ENCODE measurements around the gene S100PBP.

The S100PBP gene

GRCh38 chr1:32878183-32878582, 60.7 kb downstream of the S100PBP start:
- no peaks in the 10 kb centered on the region for H3K4me1 Mint-ChIP-seq (ENCODE audit: low read depth)
- no peaks in the 10 kb centered on the region for H3K36me3 Mint-ChIP-seq (ENCODE audit: low read depth)
- H3K27me3 Mint-ChIP-seq = peaks cover 22% of the 10 kb centered on the region
- no peaks in the 10 kb centered on the region for H3K9me3 Mint-ChIP-seq
- H3K27ac Mint-ChIP-seq = no peak overlapping the region
- H3K4me3 Mint-ChIP-seq = no peak overlapping the region

DNA sequence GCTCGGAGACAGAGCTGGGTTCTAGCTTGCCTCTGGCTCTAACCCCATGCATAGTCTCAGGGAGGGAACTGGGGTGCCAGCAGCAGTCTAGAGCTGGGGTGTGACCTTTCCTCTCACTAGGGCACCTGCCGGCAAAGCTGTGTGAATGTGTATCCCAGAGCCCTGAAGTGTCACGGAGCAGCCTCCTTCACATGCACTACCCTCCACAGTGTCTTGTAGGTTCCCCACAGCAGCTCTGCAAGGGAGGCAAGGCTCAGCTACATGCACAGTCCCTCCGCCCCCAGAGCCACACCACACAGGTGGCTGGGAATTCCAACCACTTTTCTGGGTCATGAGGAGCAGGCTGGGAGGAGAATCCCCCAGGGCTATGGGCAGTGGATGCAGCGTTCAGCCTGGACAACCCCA, 61.2 kb downstream of the S100PBP start:
- H3K9me3 Mint-ChIP-seq = no peaks in the 10 kb centered on the region
- peaks cover 26% of the 10 kb centered on the region for H3K27me3 Mint-ChIP-seq
- no peaks in the 10 kb centered on the region for H3K4me1 Mint-ChIP-seq (ENCODE audit: low read depth)
- H3K27ac Mint-ChIP-seq = no peak overlapping the region
- H3K36me3 Mint-ChIP-seq (ENCODE audit: low read depth) = no peaks in the 10 kb centered on the region
- H3K4me3 Mint-ChIP-seq = no peak overlapping the region

- H3K27me3 Mint-ChIP-seq = peaks cover 30% of the 10 kb centered on the region
- no peaks in the 10 kb centered on the region for H3K4me1 Mint-ChIP-seq (ENCODE audit: low read depth)
- no peak overlapping the region for H3K27ac Mint-ChIP-seq
These were observed 63.8 kb downstream of the S100PBP start for GRCh38 chr1:32881291-32881690.

GRCh38 chr1:32881871-32882850, 64.7 kb downstream of the S100PBP start:
- no peaks in the 10 kb centered on the region for H3K9me3 Mint-ChIP-seq

More at GRCh38 chr1:32881291-32881690, 63.8 kb downstream of the S100PBP start:
- no peak overlapping the region for H3K4me3 Mint-ChIP-seq
- H3K36me3 Mint-ChIP-seq (ENCODE audit: low read depth) = no peaks in the 10 kb centered on the region
- H3K9me3 Mint-ChIP-seq = no peaks in the 10 kb centered on the region

GRCh38 chr1:32883338-32884031, 66.0 kb downstream of the S100PBP start:
- H3K4me1 Mint-ChIP-seq (ENCODE audit: low read depth) = no peaks in the 10 kb centered on the region
- no peak overlapping the region for H3K4me3 Mint-ChIP-seq
- no peaks in the 10 kb centered on the region for H3K9me3 Mint-ChIP-seq
- no peak overlapping the region for H3K27ac Mint-ChIP-seq
- peaks cover 39% of the 10 kb centered on the region for H3K27me3 Mint-ChIP-seq
- H3K36me3 Mint-ChIP-seq (ENCODE audit: low read depth) = no peaks in the 10 kb centered on the region

More at GRCh38 chr1:32881871-32882850, 64.7 kb downstream of the S100PBP start:
- peaks cover 33% of the 10 kb centered on the region for H3K27me3 Mint-ChIP-seq
- no peak overlapping the region for H3K27ac Mint-ChIP-seq
- H3K4me1 Mint-ChIP-seq (ENCODE audit: low read depth) = no peaks in the 10 kb centered on the region
- no peak overlapping the region for H3K4me3 Mint-ChIP-seq
- H3K36me3 Mint-ChIP-seq (ENCODE audit: low read depth) = no peaks in the 10 kb centered on the region

DNA sequence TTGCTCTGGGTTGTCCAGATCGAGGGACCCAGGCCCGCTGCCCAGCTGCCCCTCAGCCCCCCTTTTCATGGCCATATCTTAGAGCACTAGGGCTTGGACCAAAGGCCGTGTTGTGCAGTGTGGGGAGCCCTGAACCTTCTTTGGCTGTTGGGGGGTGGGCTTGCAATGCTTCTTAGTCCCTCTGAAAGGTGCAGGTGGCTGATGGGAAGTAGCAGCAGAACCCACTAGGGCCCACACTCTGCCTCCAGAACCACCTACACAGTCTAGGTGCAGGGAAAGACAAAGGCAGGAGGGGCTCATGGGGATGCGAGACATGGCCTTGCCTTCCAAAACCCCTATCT, 66.5 kb downstream of the S100PBP start:
- H3K4me1 Mint-ChIP-seq (ENCODE audit: low read depth) = no peaks in the 10 kb centered on the region
- peaks cover 41% of the 10 kb centered on the region for H3K27me3 Mint-ChIP-seq
- no peaks in the 10 kb centered on the region for H3K9me3 Mint-ChIP-seq
- no peaks in the 10 kb centered on the region for H3K36me3 Mint-ChIP-seq (ENCODE audit: low read depth)
- H3K4me3 Mint-ChIP-seq = no peak overlapping the region
- H3K27ac Mint-ChIP-seq = no peak overlapping the region

- no peak overlapping the region for H3K4me3 Mint-ChIP-seq
- H3K4me1 Mint-ChIP-seq (ENCODE audit: low read depth) = no peaks in the 10 kb centered on the region
- peaks cover 48% of the 10 kb centered on the region for H3K27me3 Mint-ChIP-seq
- no peaks in the 10 kb centered on the region for H3K36me3 Mint-ChIP-seq (ENCODE audit: low read depth)
- H3K27ac Mint-ChIP-seq = no peak overlapping the region
- H3K9me3 Mint-ChIP-seq = no peaks in the 10 kb centered on the region
These were observed 67.3 kb downstream of the S100PBP start for GRCh38 chr1:32884726-32885125.

GRCh38 chr1:32885676-32886003, 68.2 kb downstream of the S100PBP start:
- H3K36me3 Mint-ChIP-seq (ENCODE audit: low read depth) = no peaks in the 10 kb centered on the region
- H3K4me3 Mint-ChIP-seq = no peak overlapping the region
- H3K27ac Mint-ChIP-seq = no peak overlapping the region
- H3K4me1 Mint-ChIP-seq (ENCODE audit: low read depth) = no peaks in the 10 kb centered on the region
- H3K9me3 Mint-ChIP-seq = no peaks in the 10 kb centered on the region
- H3K27me3 Mint-ChIP-seq = peaks cover 57% of the 10 kb centered on the region

DNA sequence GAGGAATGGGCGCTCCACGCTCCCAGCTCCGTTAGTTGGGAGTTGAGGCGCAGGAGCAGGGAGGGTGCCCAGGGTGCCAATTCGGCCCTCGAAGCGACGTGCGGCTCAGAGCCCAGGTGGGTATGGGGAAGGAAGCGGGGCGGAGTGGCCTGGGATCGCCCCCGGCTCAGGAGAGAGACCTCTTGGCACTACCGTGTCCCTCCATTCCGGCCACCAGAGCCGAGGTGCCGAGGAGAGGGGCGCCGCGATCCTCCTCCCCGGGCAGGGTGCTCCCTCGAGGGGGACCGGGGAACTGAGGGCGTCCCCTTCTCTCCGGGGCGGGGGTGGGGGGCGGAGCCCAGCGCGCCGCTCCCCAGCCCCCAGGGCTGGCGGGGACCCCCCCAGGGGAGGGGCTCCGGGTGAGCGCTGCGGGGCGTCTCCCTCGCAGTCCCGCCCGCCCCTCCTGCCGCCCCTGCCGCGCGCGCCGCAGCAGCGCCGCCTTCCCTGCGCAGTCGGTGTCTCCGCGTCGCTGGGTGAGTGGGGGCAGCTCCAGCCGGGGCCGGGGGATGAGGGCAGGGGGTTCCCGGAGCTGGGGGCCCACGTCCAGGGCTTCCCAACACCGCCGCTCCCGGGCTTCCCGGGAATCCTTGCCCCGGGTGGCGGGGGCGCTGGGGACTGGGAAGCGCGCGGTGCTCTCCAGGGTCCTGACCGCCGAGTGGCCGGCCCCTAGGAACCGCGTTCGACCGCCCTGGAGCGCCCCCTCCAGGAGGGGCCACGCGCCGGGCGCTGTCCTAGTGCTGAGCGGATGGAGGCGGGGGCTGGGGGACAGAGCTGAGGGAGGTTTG, 68.8 kb downstream of the S100PBP start, which contains the start of gene HPCA:
HPCA (plus strand) TSS at position 488 of the 824 bp plus-strand sequence. CDS start 2,408 bp downstream, outside the sequence.
- Mint-ChIP-seq H3K9me3 (no peaks in the 10 kb centered on the region), H3K27me3 (peaks cover 60% of the 10 kb centered on the region), H3K36me3 (ENCODE audit: low read depth) (no peaks in the 10 kb centered on the region), H3K4me3 (no peak within 1 kb of the TSS), H3K27ac (no peak within 1 kb of the TSS), H3K4me1 (ENCODE audit: low read depth) (no peaks in the 10 kb centered on the region)

DNA sequence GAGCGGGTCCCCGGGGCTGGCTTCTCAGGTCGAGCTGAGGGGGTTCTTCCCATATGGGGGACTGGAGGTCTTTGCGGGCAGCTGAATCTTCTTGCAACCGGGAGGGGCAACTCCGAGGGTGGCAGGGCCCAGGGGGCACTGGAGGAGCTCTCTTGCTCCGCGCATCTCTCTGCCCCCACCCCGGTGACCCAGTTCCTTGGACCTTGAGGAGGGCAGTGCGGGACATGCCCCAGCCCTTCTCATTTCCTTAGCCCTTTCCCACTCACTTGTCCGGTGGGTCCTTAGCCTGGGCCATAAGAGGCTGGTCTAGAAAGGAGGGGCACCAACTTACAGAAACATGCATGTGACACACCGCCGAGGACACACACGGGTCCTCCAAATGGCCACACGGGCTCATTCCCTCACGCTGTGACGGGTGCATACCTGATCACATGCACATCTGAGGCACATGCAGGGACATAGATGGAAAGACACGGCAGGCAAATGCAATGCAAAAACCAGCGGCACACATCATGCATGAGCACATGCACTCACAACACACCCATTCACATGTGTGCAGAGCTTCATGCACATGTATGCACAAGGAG, 69.5 kb downstream of the S100PBP start:
- Mint-ChIP-seq H3K4me3 (no peak overlapping the region), H3K27ac (no peak overlapping the region), H3K9me3 (no peaks in the 10 kb centered on the region), H3K36me3 (ENCODE audit: low read depth) (no peaks in the 10 kb centered on the region), H3K4me1 (ENCODE audit: low read depth) (no peaks in the 10 kb centered on the region), H3K27me3 (peaks cover 64% of the 10 kb centered on the region)

- no peak overlapping the region for H3K27ac Mint-ChIP-seq
- no peaks in the 10 kb centered on the region for H3K9me3 Mint-ChIP-seq
- H3K4me3 Mint-ChIP-seq = no peak overlapping the region
- peaks cover 5% of the 10 kb centered on the region for H3K4me1 Mint-ChIP-seq (ENCODE audit: low read depth)
- H3K36me3 Mint-ChIP-seq (ENCODE audit: low read depth) = no peaks in the 10 kb centered on the region
- peaks cover 71% of the 10 kb centered on the region for H3K27me3 Mint-ChIP-seq
These were observed 70.2 kb downstream of the S100PBP start for GRCh38 chr1:32887623-32888022.

GRCh38 chr1:32888134-32888533, 70.7 kb downstream of the S100PBP start:
- Mint-ChIP-seq H3K27me3 (peaks cover 73% of the 10 kb centered on the region), H3K4me3 (no peak overlapping the region), H3K27ac (no peak overlapping the region), H3K4me1 (ENCODE audit: low read depth) (peaks cover 5% of the 10 kb centered on the region), H3K9me3 (no peaks in the 10 kb centered on the region), H3K36me3 (ENCODE audit: low read depth) (no peaks in the 10 kb centered on the region)

DNA sequence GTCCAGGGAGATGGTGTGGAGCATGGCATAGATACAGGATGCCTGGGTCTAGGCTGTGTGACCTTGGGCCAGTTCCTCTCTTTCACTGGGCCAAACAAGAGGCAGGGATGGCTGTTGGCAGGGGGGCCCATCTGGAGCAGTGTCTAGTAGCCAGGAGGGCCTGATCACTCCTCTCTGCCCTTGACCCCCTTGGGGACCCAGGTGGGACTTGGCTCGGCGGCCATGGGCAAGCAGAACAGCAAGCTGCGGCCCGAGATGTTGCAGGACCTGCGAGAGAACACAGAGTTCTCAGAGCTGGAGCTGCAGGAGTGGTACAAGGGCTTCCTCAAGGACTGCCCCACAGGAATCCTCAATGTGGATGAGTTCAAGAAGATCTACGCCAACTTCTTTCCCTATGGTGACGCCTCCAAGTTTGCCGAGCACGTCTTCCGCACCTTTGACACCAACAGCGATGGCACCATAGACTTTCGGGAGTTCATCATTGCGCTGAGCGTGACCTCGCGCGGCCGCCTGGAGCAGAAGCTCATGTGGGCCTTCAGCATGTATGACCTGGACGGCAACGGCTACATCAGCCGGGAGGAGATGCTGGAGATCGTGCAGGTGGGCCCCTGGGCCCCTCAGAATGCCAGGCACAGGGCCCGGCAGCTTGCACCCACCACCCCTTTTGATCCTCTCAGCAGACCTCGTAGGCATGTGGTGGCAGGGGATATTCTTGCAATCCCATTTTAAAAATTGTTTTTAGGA, 71.4 kb downstream of the S100PBP start:
- peaks cover 5% of the 10 kb centered on the region for H3K4me1 Mint-ChIP-seq (ENCODE audit: low read depth)
- H3K4me3 Mint-ChIP-seq = no peak overlapping the region
- H3K27ac Mint-ChIP-seq = no peak overlapping the region
- no peaks in the 10 kb centered on the region for H3K36me3 Mint-ChIP-seq (ENCODE audit: low read depth)
- H3K27me3 Mint-ChIP-seq = peaks cover 66% of the 10 kb centered on the region
- no peaks in the 10 kb centered on the region for H3K9me3 Mint-ChIP-seq

DNA sequence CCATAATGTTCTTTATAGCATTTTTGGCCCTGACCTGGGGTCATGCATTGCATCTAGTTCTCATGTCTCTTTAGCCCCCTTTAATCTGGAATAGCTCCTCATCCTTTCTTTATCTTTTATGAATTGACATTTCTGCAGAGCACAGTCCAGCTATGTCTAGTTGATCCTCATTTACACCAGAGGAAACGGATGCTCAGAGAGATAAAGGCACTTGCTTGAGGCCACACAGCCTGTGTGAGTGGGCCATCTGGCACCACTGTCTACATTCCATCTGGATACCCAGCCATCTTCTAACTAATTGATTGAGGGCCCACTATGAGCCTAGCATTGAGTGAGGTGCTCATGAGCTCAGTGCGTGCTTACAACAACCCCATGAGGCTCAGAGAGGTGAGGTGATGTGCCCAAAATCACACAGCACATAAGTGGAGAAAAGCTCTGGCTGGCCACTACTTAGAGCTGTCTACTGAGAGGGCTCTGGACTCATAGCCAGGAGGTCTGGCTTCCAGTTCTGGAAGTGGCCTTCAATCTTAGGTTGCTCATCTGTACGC, 72.4 kb downstream of the S100PBP start:
- Mint-ChIP-seq H3K27me3 (peaks cover 62% of the 10 kb centered on the region), H3K4me3 (no peak overlapping the region), H3K9me3 (no peaks in the 10 kb centered on the region), H3K4me1 (ENCODE audit: low read depth) (peaks cover 5% of the 10 kb centered on the region), H3K27ac (no peak overlapping the region), H3K36me3 (ENCODE audit: low read depth) (no peaks in the 10 kb centered on the region)
